ENCODE measurements around the gene TBL1XR1.

The TBL1XR1 gene

GRCh38 chr3:177108648-177109047 lies 88.6 kb downstream of the TBL1XR1 start:
- H3K4me3 ChIP-seq (ENCODE audit: low read length), result no peak overlapping the region
- no peak for TF ChIP-seq CTCF (IDR thresholded peaks at IDR 0.05; ENCODE audit: insufficient read depth, low read depth, low read length, missing control alignments)
- DNase-seq (ENCODE audit: low read depth), result peak; percentile 52

- no peak for DNase-seq (ENCODE audit: low read depth)
- TF ChIP-seq CTCF (IDR thresholded peaks at IDR 0.05; ENCODE audit: insufficient read depth, low read depth, low read length, missing control alignments), result no peak
- H3K4me3 ChIP-seq (ENCODE audit: low read length), result no peak overlapping the region
Observed at GRCh38 chr3:177107461-177108239, 89.6 kb downstream of the TBL1XR1 start.

GRCh38 chr3:177106594-177106993 lies 90.7 kb downstream of the TBL1XR1 start:
- DNase-seq (ENCODE audit: low read depth), result no peak
- TF ChIP-seq CTCF (IDR thresholded peaks at IDR 0.05; ENCODE audit: insufficient read depth, low read depth, low read length, missing control alignments), result no peak
- no peak overlapping the region for H3K4me3 ChIP-seq (ENCODE audit: low read length)

- DNase-seq (ENCODE audit: low read depth), result peak; percentile 52
- TF ChIP-seq CTCF (IDR thresholded peaks at IDR 0.05; ENCODE audit: insufficient read depth, low read depth, low read length, missing control alignments), result no peak
- no peak overlapping the region for H3K4me3 ChIP-seq (ENCODE audit: low read length)
Observed at GRCh38 chr3:177106184-177106583, 91.1 kb downstream of the TBL1XR1 start.

- no peak for TF ChIP-seq CTCF (IDR thresholded peaks at IDR 0.05; ENCODE audit: insufficient read depth, low read depth, low read length, missing control alignments)
- no peak for DNase-seq (ENCODE audit: low read depth)
Observed at GRCh38 chr3:177105623-177106022, 91.7 kb downstream of the TBL1XR1 start.

GRCh38 chr3:177104299-177104992 lies 92.8 kb downstream of the TBL1XR1 start:
- H3K4me3 ChIP-seq (ENCODE audit: low read length), result no peak overlapping the region
- no peak for TF ChIP-seq CTCF (IDR thresholded peaks at IDR 0.05; ENCODE audit: insufficient read depth, low read depth, low read length, missing control alignments)
- DNase-seq (ENCODE audit: low read depth), result no peak

More at GRCh38 chr3:177105623-177106022, 91.7 kb downstream of the TBL1XR1 start:
- H3K4me3 ChIP-seq (ENCODE audit: low read length), result no peak overlapping the region

Data from epithelial cell of esophagus (primary cell).